HEK293 (cell line): ENCODE results near the gene TAF6L.

Experiments
- BCL11B ChIP-seq: fragments of 450-650 bp; formaldehyde crosslinking; IDR thresholded peaks from 2 replicates; pipeline ENCODE4 v1.5.1; 2016; ENCODE audit warnings: low read depth, missing biosample characterization, missing genetic modification characterization
- CTCF ChIP-seq: fragments of 450-650 bp; formaldehyde crosslinking; IDR thresholded peaks from 2 replicates; pipeline ENCODE4 v1.5.1; 2016; ENCODE audit warnings: missing biosample characterization, missing genetic modification characterization
- ELK4 ChIP-seq: IDR thresholded peaks from 2 replicates; pipeline ENCODE4 v1.6.1; 2011; ENCODE audit warnings: mild to moderate bottlenecking, low read depth, low read length, borderline replicate concordance
- KLF10 ChIP-seq: fragments of 450-650 bp; IDR thresholded peaks from 2 replicates; pipeline ENCODE4 v1.5.1; 2018; ENCODE audit warnings: missing biosample characterization, mild to moderate bottlenecking, missing genetic modification characterization
- ZBTB17 ChIP-seq: fragments of 450-650 bp; formaldehyde crosslinking; IDR thresholded peaks from 2 replicates; pipeline ENCODE4 v1.5.1; 2016; ENCODE audit warnings: missing biosample characterization, missing genetic modification characterization
- ZNF433 ChIP-seq: fragments of 450-650 bp; formaldehyde crosslinking; IDR thresholded peaks from 2 replicates; pipeline ENCODE4 v1.5.1; 2016; ENCODE audit warnings: missing biosample characterization, missing genetic modification characterization, low read depth
- ZSCAN5A ChIP-seq: fragments of 450-650 bp; formaldehyde crosslinking; IDR thresholded peaks from 2 replicates; pipeline ENCODE4 v1.5.1; 2016; ENCODE audit warnings: missing biosample characterization, missing genetic modification characterization

GRCh38 chr11:62727872-62728170, 43.4 kb upstream of the TAF6L start:
- no peak for TF ChIP-seq ZNF433 (tag by site-specific recombination)
- TF ChIP-seq ZSCAN5A (tag by site-specific recombination) = no peak
- no peak for TF ChIP-seq CTCF (tag by site-specific recombination)
- no peak for TF ChIP-seq ELK4
- TF ChIP-seq BCL11B (tag by site-specific recombination) = no peak
- TF ChIP-seq KLF10 (tag by site-specific recombination) = no peak
- no peak for TF ChIP-seq ZBTB17 (tag by site-specific recombination)
